ENCODE data around the gene TTC34.
"Not testable (repeated sequence)": the region's sequence is repeated elsewhere in the genome, so short reads cannot be mapped to it uniquely, and the experiment has no call there.

TTC34 gene

GRCh38 chr1:2812136-2812535 lies 10.6 kb upstream of the TTC34 start:
- no peak for DNase-seq

GRCh38 chr1:2811533-2811918 lies 10.0 kb upstream of the TTC34 start:
- no peak for DNase-seq

DNA sequence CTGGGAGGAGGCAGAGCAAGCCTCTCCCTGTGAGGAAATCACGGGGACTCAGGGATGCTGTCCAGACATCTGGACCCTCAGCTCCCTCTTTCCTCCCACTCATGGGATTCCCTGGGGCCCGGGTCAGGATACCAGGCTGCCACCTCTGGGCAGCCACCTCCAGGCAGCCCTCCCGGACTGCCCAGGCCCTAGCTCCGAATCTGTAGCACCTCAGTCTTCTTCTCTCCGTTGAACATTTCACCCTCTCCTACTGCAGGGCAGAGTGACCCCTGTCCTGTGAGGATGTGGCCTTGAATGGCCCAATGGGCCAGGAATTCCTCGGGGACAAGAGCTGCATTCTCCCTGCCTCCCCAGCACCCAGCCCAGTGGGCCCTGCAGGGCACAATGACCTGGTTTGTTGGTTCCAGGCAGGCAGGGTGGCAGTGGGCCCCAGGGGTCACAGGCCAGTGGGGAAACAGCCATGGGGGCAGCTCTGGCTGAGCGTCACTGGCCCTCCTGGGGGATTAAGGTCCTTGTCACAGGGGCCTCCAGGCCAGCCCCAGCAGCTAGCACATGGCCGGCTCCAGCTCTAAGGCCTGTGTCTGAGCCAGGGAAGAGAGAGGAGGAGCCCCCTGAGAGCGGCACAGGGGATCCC lies 9.5 kb upstream of the TTC34 start:
- no peak for DNase-seq

- no peak for DNase-seq
Measured at GRCh38 chr1:2810281-2810680, 8.8 kb upstream of the TTC34 start.

DNA sequence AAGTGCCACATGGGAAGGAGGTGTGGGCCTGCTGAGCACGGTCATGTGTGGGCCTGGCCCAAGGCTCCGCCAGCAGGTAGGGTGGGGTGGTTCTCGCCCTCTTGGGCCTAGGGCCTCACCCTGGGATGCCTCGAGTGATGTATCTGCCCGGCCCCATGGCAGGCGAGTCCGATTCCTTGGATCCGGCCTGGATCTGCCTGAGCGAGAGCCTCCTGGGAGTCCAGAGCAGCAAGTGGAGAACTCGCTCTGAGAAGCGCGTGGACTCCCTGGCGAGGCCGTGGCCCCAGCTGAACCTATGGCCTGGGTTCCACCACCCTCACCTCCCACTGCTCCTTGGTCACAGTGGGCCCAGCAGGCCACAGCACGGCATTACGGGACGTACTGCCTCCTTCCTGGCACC lies 8.2 kb upstream of the TTC34 start:
- DNase-seq = no peak

DNA sequence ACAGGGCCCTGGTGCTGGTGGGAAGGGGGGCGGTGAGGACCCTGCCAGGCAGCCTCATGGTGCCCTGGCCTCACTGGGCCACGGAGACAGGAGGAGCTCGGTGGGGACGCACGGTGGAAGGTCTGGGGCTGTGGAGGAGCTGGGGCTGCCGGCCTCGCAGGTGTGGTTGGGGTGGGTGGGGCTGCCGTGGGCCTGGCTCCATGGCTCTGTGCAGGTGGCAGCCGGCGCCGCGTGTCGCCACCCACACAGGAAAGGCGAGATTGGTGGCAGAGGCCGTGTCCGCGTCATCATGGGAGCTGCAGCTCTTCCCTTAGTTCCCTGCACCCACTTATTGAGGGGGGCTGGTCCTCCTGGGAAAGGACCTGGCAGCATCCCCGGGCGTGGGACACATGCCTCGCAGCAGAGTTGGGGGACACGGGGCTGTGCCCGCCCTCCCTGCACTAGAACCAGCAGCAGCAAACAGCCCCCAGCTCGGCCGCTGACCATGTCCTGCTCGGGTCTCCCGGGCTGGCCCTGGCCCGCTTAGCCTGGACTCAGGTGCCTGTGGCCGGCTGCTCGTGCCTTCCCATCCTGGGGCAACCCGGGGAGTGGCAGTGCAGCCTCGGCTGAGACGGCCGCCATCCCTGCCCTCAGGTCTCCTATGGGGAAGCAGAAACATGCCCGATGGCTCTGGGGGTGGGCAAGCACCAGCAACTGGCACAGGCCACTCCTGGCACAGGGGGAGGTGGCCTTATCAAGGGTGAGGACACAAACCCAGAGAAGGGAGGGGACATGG lies 7.5 kb upstream of the TTC34 start:
- no peak for DNase-seq

DNA sequence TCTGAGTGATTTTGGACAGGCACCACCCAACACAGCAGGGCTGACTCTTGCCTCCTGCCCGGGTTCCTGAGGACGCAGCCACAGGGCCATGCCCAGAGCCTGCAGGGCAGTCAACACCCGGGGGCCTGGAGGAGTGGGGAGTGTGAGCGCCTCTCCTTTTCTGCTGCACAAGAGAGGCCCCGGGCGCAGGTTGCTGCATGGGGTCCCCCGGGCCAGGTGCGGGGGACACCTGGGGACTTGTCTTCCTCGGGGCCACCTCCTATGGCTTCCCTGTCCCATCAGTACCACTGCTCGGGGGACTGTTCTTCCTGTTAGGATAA lies 6.9 kb upstream of the TTC34 start:
- DNase-seq = no peak

DNA sequence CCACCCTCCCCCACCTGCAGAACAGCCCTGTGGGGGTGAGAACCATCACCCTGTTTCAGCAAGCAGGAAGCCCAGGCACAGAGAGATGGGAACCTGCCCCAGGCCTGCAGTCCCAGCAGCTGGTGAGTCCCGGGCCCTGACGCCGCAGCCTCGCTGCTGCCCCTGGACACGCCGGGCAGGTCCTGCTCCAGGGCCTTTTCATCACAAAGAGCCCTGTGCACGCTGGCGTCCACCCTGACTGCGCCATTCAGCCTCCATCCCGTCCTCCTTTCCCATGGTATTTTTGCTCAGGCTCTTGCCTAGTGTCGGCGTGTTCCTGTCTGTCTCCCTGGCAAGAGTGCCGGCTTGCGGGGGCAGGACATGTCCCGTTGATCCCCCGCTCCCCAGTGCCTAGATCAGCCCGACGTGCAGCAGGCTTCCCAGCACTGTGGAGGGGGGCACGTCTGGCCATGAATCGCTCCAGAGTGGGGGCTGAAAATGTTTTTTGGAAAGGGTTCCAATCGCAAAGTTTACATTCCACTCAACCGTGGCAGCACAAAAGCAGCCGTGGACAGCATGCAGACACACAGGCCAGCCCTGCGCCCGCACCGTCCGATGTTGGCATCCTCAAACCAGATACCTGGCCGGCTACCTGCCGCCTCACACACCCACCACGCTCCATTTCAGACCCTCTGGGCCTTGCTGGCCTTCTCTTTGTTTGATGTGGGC lies 6.3 kb upstream of the TTC34 start:
- DNase-seq = peak; percentile 1

- DNase-seq = no peak
Measured at GRCh38 chr1:2807036-2807435, 5.5 kb upstream of the TTC34 start.

GRCh38 chr1:2806591-2806990 lies 5.1 kb upstream of the TTC34 start:
- peak; percentile 59 for DNase-seq

DNA sequence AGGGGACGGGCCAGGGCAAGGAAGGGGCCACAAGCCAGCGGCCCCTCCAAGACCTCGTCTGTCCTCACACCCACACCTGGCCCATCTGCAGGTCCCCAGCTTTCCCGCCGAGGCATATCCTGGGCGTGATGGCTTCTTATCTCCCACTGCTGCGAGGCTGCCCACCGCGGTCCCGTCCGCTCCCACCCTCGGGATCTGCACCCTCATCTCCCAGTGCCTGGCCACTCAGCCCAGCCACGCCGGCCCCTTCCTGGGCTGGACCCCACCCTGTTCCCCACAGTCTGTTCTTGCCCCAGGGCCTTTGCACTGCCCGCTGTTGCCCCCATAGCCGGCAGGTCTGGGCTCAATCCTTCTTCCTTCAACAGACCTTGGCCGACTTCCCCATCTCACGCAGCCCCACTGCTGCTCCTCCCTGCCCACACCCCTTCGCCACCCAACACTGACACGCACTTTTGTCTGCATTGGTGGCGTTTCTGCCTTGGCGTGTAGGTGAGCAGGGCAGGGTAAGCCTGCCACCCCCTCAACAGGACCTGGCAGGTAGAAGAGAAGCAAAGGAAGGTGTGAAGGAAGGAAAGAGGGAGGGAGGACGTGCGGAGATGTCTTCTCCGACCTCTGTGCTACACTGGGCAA lies 4.4 kb upstream of the TTC34 start:
- DNase-seq = no peak

DNA sequence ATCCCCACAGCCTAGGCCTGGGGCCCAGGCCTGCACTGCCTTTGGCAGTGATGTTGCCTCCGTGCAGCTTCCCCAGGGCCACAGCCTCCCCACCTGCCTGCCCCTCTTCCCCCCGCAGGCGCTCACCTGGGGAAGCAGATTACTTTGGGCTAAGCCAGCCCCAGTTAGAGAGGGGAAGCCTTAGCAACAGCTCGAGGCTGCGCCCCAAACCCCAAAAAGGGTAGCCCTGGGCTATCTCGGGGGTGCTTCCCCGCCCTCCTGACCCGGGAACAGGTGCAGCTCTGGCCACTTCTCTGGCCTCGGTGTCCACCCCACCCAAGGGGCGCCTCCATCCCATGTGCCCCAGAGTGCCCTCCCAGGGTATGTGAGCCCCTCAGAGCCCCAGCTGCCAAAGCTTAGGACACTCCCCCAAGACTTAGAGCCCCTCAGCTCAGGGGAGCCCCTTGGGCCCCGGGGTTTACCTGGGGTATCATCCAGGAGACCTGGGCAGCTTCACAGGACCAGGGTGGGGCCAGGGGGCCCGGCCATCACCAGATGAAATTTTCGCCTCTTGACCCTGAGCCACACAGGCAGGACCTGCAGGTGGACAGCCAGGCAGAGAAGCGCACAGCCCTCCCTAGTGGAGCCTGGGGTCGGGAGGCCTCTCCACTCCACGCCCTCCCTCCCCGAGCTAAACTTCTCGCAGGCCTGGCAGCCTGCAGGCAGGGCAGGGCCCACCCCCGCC lies 3.3 kb upstream of the TTC34 start:
- DNase-seq = no peak

- no peak for DNase-seq
Measured at GRCh38 chr1:2803931-2804627, 2.6 kb upstream of the TTC34 start.

DNA sequence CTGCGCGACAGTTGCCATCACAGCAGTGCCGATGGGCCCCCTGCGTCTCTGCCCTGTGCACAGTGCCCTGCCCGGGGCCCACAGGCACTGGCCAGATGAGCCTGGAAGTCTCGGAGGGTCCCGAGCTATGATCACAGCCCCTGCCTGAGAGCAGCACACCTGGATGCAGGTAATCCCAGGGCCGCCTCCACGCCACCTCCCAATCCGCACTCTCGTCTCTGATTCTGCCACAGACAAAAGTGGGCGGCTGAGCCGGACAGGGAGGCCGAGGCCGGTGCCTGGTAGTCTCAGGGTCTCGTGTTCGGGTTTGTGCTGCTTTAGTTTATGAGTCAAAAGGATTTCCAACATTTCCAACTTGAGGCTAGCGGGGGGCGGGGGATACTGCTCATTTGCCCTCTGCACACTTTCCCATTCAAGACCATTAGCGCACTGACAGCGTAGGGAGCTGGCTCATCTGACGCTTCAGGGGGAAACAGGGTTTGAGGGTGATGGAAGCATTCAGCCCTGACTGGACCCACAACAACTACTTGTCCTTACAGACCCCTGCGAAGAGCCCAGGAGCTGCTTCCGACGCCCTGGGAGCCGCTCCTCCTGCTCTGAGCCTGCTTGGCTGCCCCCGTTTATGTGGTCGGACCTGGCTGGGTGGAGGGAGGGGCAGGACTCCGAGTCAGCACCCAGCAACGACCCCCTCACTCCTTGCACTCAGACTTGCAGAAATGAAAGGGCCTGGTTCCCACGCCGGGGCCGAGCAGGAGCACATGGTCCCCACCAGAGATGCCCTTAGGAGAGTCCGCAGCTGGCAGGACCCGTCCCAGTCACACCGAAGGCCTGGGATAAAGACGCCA lies 1.8 kb upstream of the TTC34 start:
- no peak for DNase-seq

GRCh38 chr1:2802421-2802961 lies 998 bp upstream of the TTC34 start:
- no peak for DNase-seq

DNA sequence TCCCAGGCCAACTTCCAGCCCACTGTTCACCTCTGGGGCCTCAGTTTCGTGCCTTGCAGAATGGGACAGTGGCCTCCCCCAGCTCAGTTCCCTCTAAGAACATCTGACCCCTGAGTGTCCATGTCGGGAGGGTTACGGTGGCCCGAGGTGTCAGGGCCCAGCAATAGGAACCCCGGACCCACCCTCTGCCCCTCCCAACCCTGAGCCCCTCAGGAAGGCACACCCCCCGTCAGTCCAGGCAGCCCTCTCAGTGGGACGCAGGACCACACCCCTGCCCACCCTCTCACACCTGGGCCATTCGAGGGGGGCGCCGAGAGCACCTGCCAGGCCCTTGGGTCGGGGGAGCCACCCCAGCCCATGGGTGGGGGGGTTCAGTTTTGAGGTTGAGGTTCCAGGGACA lies 447 bp downstream of the TTC34 start:
- no peak for DNase-seq

- DNase-seq = no peak
Measured at GRCh38 chr1:2800664-2801045, 838 bp downstream of the TTC34 start.

GRCh38 chr1:2799811-2800663 lies 1.5 kb downstream of the TTC34 start:
- DNase-seq = no peak

DNA sequence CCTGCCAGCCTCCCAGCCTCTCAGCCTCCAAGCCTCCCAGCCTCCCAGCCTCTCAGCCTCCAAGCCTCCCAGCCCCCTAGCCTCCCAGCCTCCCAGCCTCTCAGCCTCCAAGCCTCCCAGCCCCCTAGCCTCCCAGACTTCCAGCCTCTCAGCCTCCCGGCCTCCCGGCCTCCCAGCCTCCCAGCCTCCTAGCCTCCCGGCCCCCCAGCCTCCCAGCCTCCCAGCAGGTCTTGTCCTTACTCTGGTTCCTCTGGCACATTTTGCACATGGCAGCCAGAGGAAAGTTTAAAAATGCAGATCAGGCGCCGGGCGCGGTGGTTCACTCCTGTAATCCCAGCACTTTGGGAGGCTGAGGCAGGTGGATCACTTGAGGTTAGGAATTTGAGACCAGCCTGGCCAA lies 2.5 kb downstream of the TTC34 start:
- not testable (repeated sequence) for DNase-seq

DNA sequence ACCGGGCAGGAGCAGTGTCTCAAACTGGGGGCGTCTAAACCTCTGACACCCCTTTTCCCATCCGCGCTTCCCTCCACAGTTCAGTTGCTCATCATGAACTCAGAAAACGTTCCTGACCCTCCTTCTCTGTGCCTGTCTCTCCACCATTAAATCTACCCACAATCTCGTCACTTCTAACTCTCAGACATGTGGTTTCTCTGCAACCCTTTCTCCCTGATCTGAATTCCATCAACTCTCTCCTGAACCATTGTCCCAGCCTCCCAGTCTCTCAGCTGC lies 3.8 kb downstream of the TTC34 start:
- DNase-seq = no peak

All from NCI-H69 (cell line).